ENCODE results near the gene SLC27A3. TPM values are rescaled to one million over a fixed set of nuclear protein-coding genes. Genes with fewer than 3 reads are reported as not detected.

The SLC27A3 gene
- total and polyA plus RNA-seq, 2 donors (not counting 3 experiments of a cell fraction or from before 2014, with no cell fraction given) = 26.6 to 34.3 TPM

DNA sequence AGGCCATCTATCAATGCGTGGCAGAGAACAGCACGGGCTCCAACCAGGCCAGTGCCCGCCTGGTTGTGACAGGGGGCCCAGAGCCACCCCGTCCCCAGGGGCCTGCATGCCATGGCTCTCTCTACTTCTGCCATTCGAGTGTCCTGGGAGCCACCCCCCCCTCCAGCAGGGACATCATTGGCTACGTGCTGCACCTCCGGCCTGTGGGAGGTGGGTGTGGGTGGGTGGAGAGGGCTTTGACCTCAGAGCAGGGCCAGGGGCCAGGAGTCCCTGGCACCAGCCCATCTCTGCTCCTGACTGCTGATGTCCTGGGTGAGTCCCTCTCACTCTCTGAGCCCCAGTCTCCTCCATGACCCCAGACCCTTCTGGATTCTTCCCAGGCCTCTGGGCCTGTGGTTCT lies 25.3 kb downstream of the SLC27A3 start:
- H3K9me3 ChIP-seq (replicated peaks; ENCODE audit: control insufficient read depth, insufficient read depth, low read length) = no peaks in the 10 kb centered on the region
- no peak overlapping the region for H3K9ac ChIP-seq (replicated peaks; ENCODE audit: extremely low read depth, insufficient read depth, low read length)
- H3K4me3 ChIP-seq (replicated peaks in 1 of 3; ENCODE audit: insufficient read depth in 1 of 3, low read depth in 1 of 3, low read length in 3 of 3) = no peak overlapping the region
- no TSS peak for BruUV-seq (replicated peaks)
- no peaks in the 10 kb centered on the region for H3K79me2 ChIP-seq (ENCODE audit: control insufficient read depth, insufficient read depth, low read length)
- TF ChIP-seq, protein P1, sequence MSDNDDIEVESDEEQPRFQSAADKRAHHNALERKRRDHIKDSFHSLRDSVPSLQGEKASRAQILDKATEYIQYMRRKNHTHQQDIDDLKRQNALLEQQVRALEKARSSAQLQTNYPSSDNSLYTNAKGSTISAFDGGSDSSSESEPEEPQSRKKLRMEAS (IDR thresholded peaks at IDR 0.05; ENCODE audit: insufficient read depth, insufficient read length) = no peak
- TF ChIP-seq GATA2 (IDR thresholded peaks at IDR 0.05; ENCODE audit: insufficient read depth, insufficient read length, low read depth, low read length) (no peak), JUN (IDR thresholded peaks at IDR 0.05; ENCODE audit: borderline replicate concordance, insufficient read depth, insufficient read length, low read depth) (no peak), MYC (IDR thresholded peaks at IDR 0.05; ENCODE audit: low read depth, low read length) (no peak), FOS (IDR thresholded peaks at IDR 0.05; ENCODE audit: borderline replicate concordance, insufficient read depth, low read length) (no peak), EZH2 (IDR thresholded peaks at IDR 0.05; ENCODE audit: borderline replicate concordance, low read depth, low read length, severe bottlenecking) (no peak), POLR2AphosphoS5 (IDR thresholded peaks at IDR 0.05; ENCODE audit: insufficient read depth, low read depth, low read length) (no peak), POLR2A (IDR thresholded peaks at IDR 0.05; ENCODE audit: low read depth, low read length) (no peak)
- TF ChIP-seq, protein P2, sequence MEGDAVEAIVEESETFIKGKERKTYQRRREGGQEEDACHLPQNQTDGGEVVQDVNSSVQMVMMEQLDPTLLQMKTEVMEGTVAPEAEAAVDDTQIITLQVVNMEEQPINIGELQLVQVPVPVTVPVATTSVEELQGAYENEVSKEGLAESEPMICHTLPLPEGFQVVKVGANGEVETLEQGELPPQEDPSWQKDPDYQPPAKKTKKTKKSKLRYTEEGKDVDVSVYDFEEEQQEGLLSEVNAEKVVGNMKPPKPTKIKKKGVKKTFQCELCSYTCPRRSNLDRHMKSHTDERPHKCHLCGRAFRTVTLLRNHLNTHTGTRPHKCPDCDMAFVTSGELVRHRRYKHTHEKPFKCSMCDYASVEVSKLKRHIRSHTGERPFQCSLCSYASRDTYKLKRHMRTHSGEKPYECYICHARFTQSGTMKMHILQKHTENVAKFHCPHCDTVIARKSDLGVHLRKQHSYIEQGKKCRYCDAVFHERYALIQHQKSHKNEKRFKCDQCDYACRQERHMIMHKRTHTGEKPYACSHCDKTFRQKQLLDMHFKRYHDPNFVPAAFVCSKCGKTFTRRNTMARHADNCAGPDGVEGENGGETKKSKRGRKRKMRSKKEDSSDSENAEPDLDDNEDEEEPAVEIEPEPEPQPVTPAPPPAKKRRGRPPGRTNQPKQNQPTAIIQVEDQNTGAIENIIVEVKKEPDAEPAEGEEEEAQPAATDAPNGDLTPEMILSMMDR (IDR thresholded peaks at IDR 0.05; ENCODE audit: extremely low read depth in 1 of 2, insufficient read depth in 1 of 2, low read depth in 1 of 2, low read length in 2 of 2) = no peak
- H3K36me3 ChIP-seq (ENCODE audit: control insufficient read depth in 2 of 2, extremely low read depth in 1 of 2, insufficient read depth in 2 of 2, low read length in 2 of 2) = peaks cover 0 to 3% of the 10 kb centered on the region in 2 experiments
- no peak overlapping the region for H2AFZ ChIP-seq (ENCODE audit: low read depth, low read length)
- ChIA-PET CTCF (interaction anchor here (1.2 to 2.1 kb wide), 3 partner anchors 146 to 186 kb away, joined by 3 to 8 read pairs (median 4); partner anchors contain the start of genes DENND4B and RAB13), POLR2A (no interaction called here)
- no peak overlapping the region for H3K27ac ChIP-seq (ENCODE audit: insufficient read depth, low read depth, low read length)
- no peaks in the 10 kb centered on the region for H3K27me3 ChIP-seq (ENCODE audit: control insufficient read depth in 2 of 2, insufficient read depth in 2 of 2, low read length in 2 of 2)
- H3K4me2 ChIP-seq (ENCODE audit: insufficient read depth, low read length) = no peak overlapping the region
- H3K9me1 ChIP-seq (replicated peaks; ENCODE audit: control insufficient read depth, extremely low read depth, insufficient read depth, low read length) = no peaks in the 10 kb centered on the region
- dilution Hi-C loops (cut with MboI; ENCODE audit: extremely low pct_ligation_motif_present, low sequenced_read_pairs) = no loop called here
- peaks cover 4% of the 10 kb centered on the region for H3K4me1 ChIP-seq (ENCODE audit: control insufficient read depth, extremely low read depth, insufficient read depth, low read length)
- FAIRE-seq (no peak), DNase-seq (ENCODE audit: low read depth, low spot score) (no peak)
- intact Hi-C loops (cut with micrococcal nuclease) = no loop called here
- H4K20me1 ChIP-seq (replicated peaks; ENCODE audit: control insufficient read depth, extremely low read depth, insufficient read depth, low read length) = no peaks in the 10 kb centered on the region
